ENCODE measurements around the gene HOXA7.

The HOXA7 gene

GRCh38 chr7:27134392-27134791 lies 22.1 kb downstream of the HOXA7 start:
- peak; percentile 74 to 80 for DNase-seq (ENCODE audit: low read depth in 2 of 2)

DNA sequence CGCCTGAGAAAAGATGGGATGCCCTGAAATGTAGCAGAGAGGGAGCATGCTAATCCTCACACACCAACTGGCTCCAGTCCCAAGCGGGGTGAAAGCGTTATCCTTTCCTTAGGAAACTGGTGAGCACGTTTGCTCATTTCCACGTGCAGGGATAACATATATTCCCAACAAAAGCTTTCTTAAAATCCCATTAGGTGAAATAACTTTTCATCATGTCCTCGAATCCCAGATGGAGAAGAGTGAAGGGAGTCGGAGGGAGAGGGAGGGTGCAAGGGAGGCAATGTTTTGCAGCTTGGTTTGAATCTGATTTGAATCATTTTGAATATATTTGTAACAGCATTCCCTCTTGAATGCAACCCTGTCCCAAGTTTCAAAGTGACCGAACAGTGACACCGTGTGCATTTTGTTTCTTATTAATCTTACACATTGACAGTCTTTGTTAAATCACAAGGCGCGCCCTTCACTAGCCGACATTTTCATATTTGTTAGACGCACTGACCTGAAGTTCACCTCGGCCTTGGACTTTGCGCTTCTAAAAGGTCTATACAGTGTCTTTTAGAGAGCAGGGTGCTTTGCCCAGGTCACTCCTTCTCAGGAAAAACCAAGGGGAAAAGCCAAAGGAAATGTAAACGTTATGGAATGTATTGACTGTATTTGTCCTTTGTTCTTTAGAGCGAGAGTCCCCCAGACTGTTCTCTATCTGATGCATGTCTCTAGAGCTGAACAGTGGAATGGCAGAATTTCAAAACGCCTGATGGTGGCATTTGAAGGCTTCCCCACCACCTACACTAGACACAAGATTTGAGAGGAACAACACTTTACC lies 22.9 kb downstream of the HOXA7 start:
- DNase-seq (ENCODE audit: low read depth in 2 of 2), result no peak

GRCh38 chr7:27132978-27133377 lies 23.5 kb downstream of the HOXA7 start:
- DNase-seq (ENCODE audit: low read depth in 2 of 2), result no peak

DNA sequence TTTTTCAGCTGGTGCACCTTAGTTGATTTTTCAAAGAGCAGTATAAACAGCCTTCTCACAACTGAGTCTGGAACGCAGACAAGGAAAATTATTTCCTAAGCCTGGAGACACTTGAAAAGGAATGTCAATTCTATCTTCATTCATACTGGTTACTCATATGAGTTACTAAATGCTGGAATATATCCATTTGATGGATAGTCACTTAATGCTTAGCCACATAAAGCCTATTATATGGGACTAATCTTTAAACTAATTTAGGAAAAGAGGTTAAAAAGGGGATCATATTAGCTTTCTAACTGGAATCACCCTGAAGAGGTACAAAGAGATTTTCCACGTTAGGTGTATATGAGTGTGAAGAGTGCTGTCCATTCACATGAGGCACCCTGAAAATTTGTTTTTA lies 24.3 kb downstream of the HOXA7 start:
- no peak for DNase-seq (ENCODE audit: low read depth in 2 of 2)

DNA sequence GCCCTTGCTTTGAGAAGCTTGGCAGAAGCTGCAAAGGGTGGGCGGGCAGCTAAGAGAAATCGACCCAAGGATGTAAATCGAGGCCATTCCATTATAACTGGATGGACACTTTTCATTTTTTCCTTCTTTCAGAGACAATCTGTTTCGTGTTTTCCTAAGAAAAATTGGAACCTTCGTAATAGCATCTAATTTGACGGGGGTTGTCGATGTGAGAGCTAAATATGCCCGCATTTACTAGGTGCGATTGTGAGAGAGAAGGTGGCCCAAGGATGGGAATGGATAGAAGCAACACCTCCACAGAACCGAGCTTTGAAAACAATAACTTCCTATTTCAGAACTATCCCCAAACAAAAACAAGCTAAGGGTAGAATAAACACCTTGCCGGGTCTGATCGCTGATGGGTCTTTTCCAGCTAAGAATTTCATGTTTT lies 25.1 kb downstream of the HOXA7 start:
- no peak for DNase-seq (ENCODE audit: low read depth in 2 of 2)

DNA sequence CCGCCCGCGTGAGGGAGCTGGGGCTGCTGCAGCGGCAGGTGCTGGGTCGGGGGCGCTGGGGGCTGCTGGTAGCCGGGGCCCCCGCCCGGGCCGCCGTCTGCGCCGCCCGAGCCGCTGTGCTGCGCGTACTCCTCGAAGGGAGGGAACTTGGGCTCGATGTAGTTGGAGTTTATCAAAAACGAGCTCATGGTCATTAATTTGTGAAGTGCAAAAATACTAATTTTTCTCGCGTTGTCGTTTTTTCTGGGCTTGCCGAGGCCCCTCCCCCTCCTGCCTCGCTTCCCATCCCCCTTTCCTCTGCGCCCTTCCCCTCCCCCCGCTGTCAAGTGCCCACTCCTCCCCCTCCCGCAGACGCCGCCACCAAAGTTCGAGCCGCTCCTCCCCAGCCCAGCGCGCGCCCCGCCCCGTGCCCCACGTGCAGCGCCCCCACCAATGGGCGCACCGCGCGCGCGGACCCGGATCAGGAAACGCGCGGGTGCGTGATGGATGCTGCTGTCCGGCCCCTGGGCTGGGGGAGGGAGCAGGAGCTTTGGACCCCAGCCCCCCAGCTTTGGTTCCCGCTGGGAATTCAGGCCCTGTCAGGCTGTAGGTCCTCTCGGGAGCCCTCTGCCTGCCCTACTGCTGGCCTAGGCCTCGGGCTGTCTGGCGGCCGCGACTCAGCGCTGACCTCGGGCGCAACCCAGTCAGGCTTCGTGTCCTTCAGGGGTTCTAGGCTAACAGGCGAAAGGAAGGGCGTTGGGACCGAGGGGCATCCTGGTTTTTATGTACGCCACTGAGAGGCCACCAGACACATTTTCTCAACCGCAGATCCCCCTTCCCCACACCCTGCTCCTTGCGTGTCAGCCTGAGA lies 25.7 kb downstream of the HOXA7 start, which contains the start of gene HOXA4:
Gene HOXA4 (minus strand): TSS at position 218 of the 850 bp plus-strand sequence. CDS start 24 bp downstream, at position 194.
- peak; percentile 69 to 71 for DNase-seq (ENCODE audit: low read depth in 2 of 2)

DNA sequence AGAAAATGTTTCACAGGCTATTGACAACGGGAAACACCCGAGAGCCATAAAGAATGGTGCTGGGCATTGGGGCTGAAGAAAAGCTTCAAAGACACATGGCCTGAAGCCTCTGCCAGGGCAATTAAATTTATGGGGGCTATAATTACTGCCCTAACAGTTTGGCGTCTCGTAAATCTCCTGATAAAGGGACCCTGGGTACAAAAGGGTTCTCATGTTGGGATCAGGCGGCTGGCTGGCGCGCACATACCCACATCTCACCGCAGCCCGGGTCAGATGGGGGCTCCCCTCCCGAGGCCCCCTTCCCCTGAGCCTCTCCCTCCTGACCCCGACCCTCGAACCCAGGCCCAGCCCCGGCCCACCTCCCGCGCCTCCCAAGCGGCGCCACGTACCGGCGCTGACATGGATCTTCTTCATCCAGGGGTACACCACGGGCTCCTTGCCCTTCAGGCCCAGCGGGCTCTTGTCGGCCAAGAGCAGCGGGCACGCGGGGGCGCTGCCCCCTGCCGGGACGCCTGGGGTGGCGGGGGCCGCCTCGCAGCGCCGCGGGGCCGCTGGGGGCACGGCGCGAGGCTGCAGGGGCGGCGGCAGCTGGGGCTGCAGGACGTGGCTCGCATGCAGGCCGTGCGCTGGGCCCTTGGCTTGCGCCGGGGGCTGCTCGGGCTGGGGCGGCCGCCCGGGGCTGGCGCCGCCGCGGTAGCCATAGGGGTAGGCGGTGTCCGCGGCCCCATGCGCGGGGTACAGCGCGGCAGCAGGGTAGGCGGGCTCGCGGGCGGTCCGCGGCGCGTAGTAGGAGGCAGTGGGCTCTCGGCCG lies 26.5 kb downstream of the HOXA7 start:
- DNase-seq (ENCODE audit: low read depth in 2 of 2), result no peak

DNA sequence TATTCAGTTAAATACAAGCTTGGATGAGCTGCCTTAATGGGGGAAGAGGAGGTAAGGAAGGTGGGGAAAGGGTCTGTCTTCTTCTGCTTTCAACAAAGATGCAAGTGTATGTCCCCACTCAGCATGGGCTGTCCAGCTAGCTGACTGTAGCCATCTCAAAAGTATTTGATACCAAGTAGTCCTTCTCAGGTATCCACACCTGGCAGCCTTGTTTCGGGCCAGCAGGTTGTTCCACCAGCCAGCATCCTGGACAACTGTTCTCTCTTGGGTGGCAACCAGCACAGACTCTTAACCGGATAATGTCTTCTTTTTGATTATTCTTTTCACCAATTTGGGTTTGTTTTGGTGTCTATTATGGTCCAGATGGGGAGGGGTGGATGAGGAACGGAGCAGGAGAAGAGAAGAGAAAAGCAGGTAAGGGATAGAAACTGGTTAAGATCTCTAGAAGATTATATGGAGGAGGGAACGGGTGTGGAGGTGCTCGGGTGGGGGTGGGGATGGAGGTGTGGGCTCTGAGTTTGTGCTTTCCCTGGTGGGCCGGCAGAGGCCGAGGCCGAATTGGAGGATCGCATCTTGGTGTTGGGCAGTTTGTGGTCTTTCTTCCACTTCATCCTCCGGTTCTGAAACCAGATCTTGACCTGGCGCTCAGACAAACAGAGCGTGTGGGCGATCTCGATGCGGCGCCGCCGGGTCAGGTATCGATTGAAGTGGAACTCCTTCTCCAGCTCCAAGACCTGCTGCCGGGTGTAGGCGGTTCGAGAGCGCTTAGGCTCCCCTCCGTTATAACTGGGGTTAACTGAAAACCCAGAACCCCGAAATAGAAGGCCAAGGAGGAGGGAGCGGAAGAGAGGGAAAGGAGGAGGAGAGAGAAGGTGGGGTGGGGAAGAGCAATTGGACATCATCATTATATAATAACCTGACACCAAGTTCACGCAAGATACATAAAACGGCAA lies 27.4 kb downstream of the HOXA7 start:
- no peak for DNase-seq (ENCODE audit: low read depth in 2 of 2)

DNA sequence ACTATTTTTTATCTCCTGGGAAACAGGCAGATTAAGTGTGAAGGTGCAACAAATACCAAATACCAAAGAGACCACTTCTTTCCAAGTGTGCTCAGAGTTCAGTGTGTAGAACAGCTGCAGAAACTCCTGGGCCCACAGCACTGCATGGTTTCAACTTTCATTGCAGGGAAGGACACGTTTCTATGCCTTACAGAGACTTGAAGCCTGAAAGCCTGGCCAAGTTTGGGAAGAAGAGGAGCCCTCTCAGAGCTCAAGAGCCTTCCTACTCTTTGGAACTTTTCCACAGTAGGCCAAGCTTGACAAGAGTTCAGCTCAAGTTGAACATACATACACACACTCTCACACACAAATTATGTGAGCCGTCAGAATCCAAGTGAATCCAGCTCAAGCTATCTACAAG lies 28.4 kb downstream of the HOXA7 start:
- no peak for DNase-seq (ENCODE audit: low read depth in 2 of 2)

- DNase-seq (ENCODE audit: low read depth in 2 of 2), result no peak
These were observed 29.7 kb downstream of the HOXA7 start for GRCh38 chr7:27126596-27127327.

DNA sequence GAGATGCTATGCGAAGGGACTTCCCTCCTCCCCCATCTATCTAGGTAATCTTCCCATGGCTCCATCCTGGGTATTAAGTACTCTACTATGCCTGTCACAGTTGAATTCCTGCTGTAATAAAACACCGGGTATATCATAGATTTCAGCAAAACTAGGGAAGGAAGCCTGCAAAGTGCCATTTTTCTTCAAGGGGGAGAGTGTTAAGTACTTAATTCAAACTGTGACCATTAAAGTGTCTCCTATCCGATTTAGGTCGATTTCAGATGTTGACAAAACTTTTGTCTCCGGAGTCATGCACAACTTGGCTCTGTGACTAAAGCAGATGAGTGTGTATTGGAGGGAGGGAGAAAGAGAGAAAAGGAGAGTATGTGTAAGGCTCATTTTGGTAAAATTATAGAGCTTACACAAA lies 30.5 kb downstream of the HOXA7 start:
- DNase-seq (ENCODE audit: low read depth in 2 of 2), result no peak

GRCh38 chr7:27124902-27125689 lies 31.4 kb downstream of the HOXA7 start:
- no peak for DNase-seq (ENCODE audit: low read depth in 2 of 2)

GRCh38 chr7:27124096-27124901 lies 32.2 kb downstream of the HOXA7 start:
- DNase-seq (ENCODE audit: low read depth in 2 of 2), result peak; percentile 54 to 63

DNA sequence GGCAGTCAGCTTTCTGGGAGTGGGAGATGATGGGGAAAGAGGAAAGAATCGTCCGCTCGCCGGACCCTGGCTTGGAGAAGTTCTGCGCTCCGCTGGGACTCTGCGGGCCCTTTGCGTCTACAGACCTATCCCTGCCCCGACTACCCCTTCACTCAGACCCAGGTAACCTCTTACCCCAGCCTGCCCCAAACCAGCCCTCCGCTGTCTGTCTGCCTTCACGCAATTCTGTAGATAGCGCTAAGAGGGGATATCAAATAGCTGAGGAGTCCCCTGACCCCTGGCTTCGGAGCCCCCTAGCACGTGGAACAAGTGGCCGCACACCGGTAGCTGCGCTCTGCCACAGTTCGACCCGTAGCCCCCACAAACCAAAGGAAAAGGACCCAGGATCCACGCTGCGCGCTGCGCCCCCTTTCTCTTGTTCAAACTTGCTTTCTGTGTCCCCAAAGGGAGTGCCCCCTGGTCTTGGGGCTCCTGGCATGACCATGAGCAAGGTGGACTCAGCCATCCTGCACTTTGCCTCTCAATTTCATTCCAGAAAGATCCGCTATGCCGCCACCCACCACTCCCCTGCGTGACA lies 32.9 kb downstream of the HOXA7 start:
- no peak for DNase-seq (ENCODE audit: low read depth in 2 of 2)

- no peak for DNase-seq (ENCODE audit: low read depth in 2 of 2)
These were observed 33.4 kb downstream of the HOXA7 start for GRCh38 chr7:27123007-27123476.

GRCh38 chr7:27122077-27122910 lies 34.2 kb downstream of the HOXA7 start:
- DNase-seq (ENCODE audit: low read depth in 2 of 2), result no peak

GRCh38 chr7:27121684-27122076 lies 34.8 kb downstream of the HOXA7 start:
- DNase-seq (ENCODE audit: low read depth in 2 of 2), result no peak
